A549 (cell line): ENCODE results near the gene PIGU. TPM values are rescaled to one million over a fixed set of nuclear protein-coding genes. Genes with fewer than 3 reads are reported as not detected.

Experiments
- ATAC-seq, 2 experiments: fragments of 200-7000 bp in 1 of 2; fragments of >200 bp in 1 of 2; cut with Nextera tagmentation in 1 of 2; cut with Tn5 transposase in 1 of 2; 3 replicates each; pipeline versions ENCODE4 v1.8.0 to v1.9.1; 2018 to 2020; ENCODE audit warnings: mild to moderate bottlenecking in 1 of 2, moderate library complexity in 1 of 2
- CTCF ChIA-PET: fragments of 300-600 bp; sonication (Branson Sonifier 250); formaldehyde crosslinking; extraction: SDS; loops from one replicate; lab custom pipeline; 2021; ENCODE audit warnings: antibody characterized with exemption, inconsistent platforms; lab: Yijun Ruan, JAX
- POLR2A ChIA-PET: fragments of 350-600 bp; formaldehyde crosslinking; extraction: SDS; loops from one replicate; lab custom pipeline; 2021; ENCODE audit warnings: antibody characterized with exemption, inconsistent platforms; lab: Yijun Ruan, JAX
- DNase-seq, 2 experiments: peaks; one replicate each; pipeline versions ENCODE4 v3.0.0 to v3.0.0-alpha.2; 2011 to 2016; ENCODE audit warnings: low read depth in 1 of 2, low spot score in 1 of 2
- FAIRE-seq: peaks from 2 replicates; lab custom pipeline; 2011; peaks lifted over from hg19 to GRCh38; lab: Jason Lieb, UNC
- H3K27ac ChIP-seq, 2 experiments: fragments of >200 bp; sonication (Bioruptor Twin); formaldehyde crosslinking; 3 replicates each; pipeline ENCODE4 v1.5.1; 2016 to 2017
- H3K4me1 ChIP-seq: fragments of >200 bp; sonication (Bioruptor Twin); formaldehyde crosslinking; 3 replicates; pipeline ENCODE4 v1.6.1; 2016
- H3K4me2 ChIP-seq: fragments of >200 bp; sonication (Bioruptor Twin); formaldehyde crosslinking; 3 replicates; pipeline ENCODE4 v1.6.1; 2016
- H3K4me3 ChIP-seq: fragments of >200 bp; sonication (Bioruptor Twin); formaldehyde crosslinking; 3 replicates; pipeline ENCODE4 v1.5.1; 2016
- H3K9me3 ChIP-seq: fragments of >200 bp; sonication (Bioruptor Twin); formaldehyde crosslinking; 3 replicates; pipeline ENCODE4 v1.6.1; 2016
- BHLHE40 ChIP-seq: IDR thresholded peaks from 2 replicates; pipeline ENCODE4 v1.6.1; 2012; ENCODE audit warnings: low read depth, low read length, inconsistent platforms
- CBX2 ChIP-seq: fragments of 200-600 bp; sonication (generic); IDR thresholded peaks from 2 replicates; pipeline ENCODE4 v1.6.1; 2016; ENCODE audit warnings: low read depth, mild to moderate bottlenecking, borderline replicate concordance
- CEBPB ChIP-seq, 2 experiments: fragments of >200 bp in 1 of 2; sonication (Bioruptor Twin) in 1 of 2; formaldehyde crosslinking in 1 of 2; IDR thresholded peaks; 2 replicates each; pipeline ENCODE4 v1.6.1; 2012 to 2016
- CHD2 ChIP-seq: fragments of 150-350 bp; IDR thresholded peaks from 2 replicates; pipeline ENCODE4 v1.6.1; 2014; ENCODE audit warnings: low read length; ENCODE audit not compliant: partially characterized antibody
- EHF ChIP-seq: fragments of 250-450 bp; sonication (Bioruptor Pico); IDR thresholded peaks from 2 replicates; pipeline ENCODE4 v1.5.0; 2020; ENCODE audit warnings: mild to moderate bottlenecking
- EHMT2 ChIP-seq: fragments of 200-600 bp; sonication (generic); IDR thresholded peaks from 2 replicates; pipeline ENCODE4 v1.6.1; 2016; ENCODE audit warnings: antibody characterized with exemption, low read depth, mild to moderate bottlenecking, moderate library complexity
- ESRRA ChIP-seq: fragments of 150-350 bp; IDR thresholded peaks from 2 replicates; pipeline ENCODE4 v1.6.1; 2014; ENCODE audit warnings: mild to moderate bottlenecking, low read length, borderline replicate concordance
- FOSB ChIP-seq: fragments of 250-450 bp; sonication (Bioruptor Pico); IDR thresholded peaks from 2 replicates; pipeline ENCODE4 v1.5.0; 2020; ENCODE audit warnings: mild to moderate bottlenecking, moderate library complexity
- FOXS1 ChIP-seq: fragments of 250-450 bp; sonication (Bioruptor Pico); IDR thresholded peaks from 2 replicates; pipeline ENCODE4 v1.5.0; 2020; ENCODE audit warnings: mild to moderate bottlenecking, moderate library complexity
- HDAC2 ChIP-seq: fragments of 200-600 bp; sonication (generic); IDR thresholded peaks from 2 replicates; pipeline ENCODE4 v1.6.1; 2016
- HOXB13 ChIP-seq: fragments of 250-450 bp; sonication (Bioruptor Pico); IDR thresholded peaks from 2 replicates; pipeline ENCODE4 v1.5.0; 2020; ENCODE audit warnings: low read depth, mild to moderate bottlenecking, moderate library complexity
- HOXB5 ChIP-seq: fragments of 250-450 bp; sonication (Bioruptor Pico); IDR thresholded peaks from 2 replicates; pipeline ENCODE4 v1.5.0; 2020; ENCODE audit warnings: mild to moderate bottlenecking, moderate library complexity
- JUNB ChIP-seq: fragments of >200 bp; sonication (Bioruptor Twin); formaldehyde crosslinking; IDR thresholded peaks from 2 replicates; pipeline ENCODE4 v1.6.1; 2016
- KDM1A ChIP-seq: fragments of 200-600 bp; sonication (generic); IDR thresholded peaks from 2 replicates; pipeline ENCODE4 v1.6.1; 2016; ENCODE audit warnings: low read depth, mild to moderate bottlenecking
- MAFK ChIP-seq: fragments of 450-650 bp; IDR thresholded peaks from 2 replicates; pipeline ENCODE4 v1.6.1; 2014; ENCODE audit not compliant: partially characterized antibody
- MAZ ChIP-seq: fragments of 150-350 bp; IDR thresholded peaks from 2 replicates; pipeline ENCODE4 v1.6.1; 2014; ENCODE audit warnings: antibody characterized with exemption, low read depth, low read length, borderline replicate concordance
- NFE2L2 ChIP-seq: fragments of 150-350 bp; conservative IDR thresholded peaks from 2 replicates; pipeline ENCODE4 v1.6.1; 2014; ENCODE audit warnings: low read length
- NR3C1 ChIP-seq: fragments of >200 bp; sonication (Bioruptor Twin); formaldehyde crosslinking; IDR thresholded peaks from 3 replicates; pipeline ENCODE4 v1.6.1; 2017
- PHF8 ChIP-seq: fragments of 200-600 bp; sonication (generic); IDR thresholded peaks from 2 replicates; pipeline ENCODE4 v1.6.1; 2016; ENCODE audit warnings: low read depth, mild to moderate bottlenecking, antibody characterized with exemption, moderate library complexity, borderline replicate concordance
- POLR2A ChIP-seq: IDR thresholded peaks from 2 replicates; pipeline ENCODE4 v1.6.1; 2012; ENCODE audit warnings: mild to moderate bottlenecking, low read length
- POLR2AphosphoS2 ChIP-seq: conservative IDR thresholded peaks from 2 replicates; pipeline ENCODE4 v1.6.1; 2012; ENCODE audit warnings: low read length, improper control_type of control experiment, inconsistent platforms
- RARB ChIP-seq: fragments of 250-450 bp; sonication (Bioruptor Pico); IDR thresholded peaks from 2 replicates; pipeline ENCODE4 v1.8.0; 2021; ENCODE audit warnings: mild to moderate bottlenecking, moderate library complexity
- RCOR1 ChIP-seq: fragments of 150-350 bp; IDR thresholded peaks from 2 replicates; pipeline ENCODE4 v1.6.1; 2014; ENCODE audit warnings: antibody characterized with exemption, low read length, low read depth
- SREBF2 ChIP-seq: fragments of 450-650 bp; IDR thresholded peaks from 2 replicates; pipeline ENCODE4 v1.6.1; 2014; ENCODE audit warnings: mild to moderate bottlenecking, moderate library complexity
- ZSCAN20 ChIP-seq: fragments of 250-450 bp; sonication (Bioruptor Pico); IDR thresholded peaks from 2 replicates; pipeline ENCODE4 v1.8.0; 2022; ENCODE audit warnings: mild to moderate bottlenecking, moderate library complexity
- WGBS: methylation state at CpG from one replicate; pipeline ENCODE4 v1.1.6; 2017; ENCODE audit errors: missing lambda C conversion rate; 5-methylcytosine and 5-hydroxymethylcytosine counted together
- polyA plus RNA-seq, 4 experiments: library from polyadenylated mRNA; depleted of rRNA in 3 of 4; stranded (reverse); fragments of >200 nt; fragmentation: RNase III in 1 of 4; extraction: RNeasy Plus Mini Kit Qiagen cat#74134 plus additional on column Dnase treatment in 1 of 4; gene quantifications; 2 replicates in 3 of 4; 3 replicates in 1 of 4; pipeline ENCODE4 v1.2.3, GENCODE V29; 2011 to 2017
- TF ChIP-seq, protein P1 (sequence below): IDR thresholded peaks from 2 replicates; pipeline ENCODE4 v1.6.1; 2012
- TF ChIP-seq, protein P2 (sequence below): fragments of 150-350 bp; IDR thresholded peaks from 2 replicates; pipeline ENCODE4 v1.6.1; 2014; ENCODE audit warnings: low read depth, mild to moderate bottlenecking, low read length
- TF ChIP-seq, protein P3 (sequence below): fragments of >200 bp; sonication (Bioruptor Twin); formaldehyde crosslinking; IDR thresholded peaks from 3 replicates; pipeline ENCODE4 v1.5.1; 2016
- TF ChIP-seq, protein P4 (sequence below): IDR thresholded peaks from 2 replicates; pipeline ENCODE4 v1.6.1; 2012; ENCODE audit warnings: low read depth, borderline replicate concordance
- TF ChIP-seq, protein P5 (sequence below): fragments of >200 bp; sonication (Bioruptor Twin); formaldehyde crosslinking; IDR thresholded peaks from 2 replicates; pipeline ENCODE4 v1.6.1; 2016
- TF ChIP-seq, protein P6 (sequence below): fragments of 250-450 bp; sonication (Bioruptor Pico); IDR thresholded peaks from 2 replicates; pipeline ENCODE4 v1.5.0; 2020; ENCODE audit warnings: low read depth, mild to moderate bottlenecking, moderate library complexity

PIGU gene
- polyA plus RNA-seq, 2 of the 4 experiments (the other 2 are of a cell fraction) = 27.8 to 103 TPM

DNA sequence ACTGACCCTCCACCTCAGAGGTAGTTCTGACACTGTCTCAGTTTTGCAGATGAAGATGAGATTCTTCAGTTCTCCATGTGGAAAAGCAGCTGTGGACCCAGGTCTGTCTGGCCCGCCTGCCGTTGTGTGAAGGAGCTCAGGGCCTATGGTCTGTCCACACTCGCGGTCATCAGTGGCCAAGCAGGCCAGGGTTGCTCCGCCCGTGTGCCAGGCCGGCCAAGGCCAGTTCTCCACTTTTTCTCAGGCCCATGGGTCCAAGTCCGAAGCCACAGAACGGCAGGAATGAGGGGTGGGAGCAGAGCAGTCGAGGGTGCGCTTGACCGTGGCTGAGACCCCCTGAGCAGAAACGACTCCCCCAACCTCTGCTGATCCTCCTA lies 127.0 kb downstream of the PIGU start:
- WGBS = 88% methylated on average over 8 of the region's 13 CpGs
- DNase-seq = no peak
- peaks cover 12% of the 10 kb centered on the region for H3K4me1 ChIP-seq
- no peak for FAIRE-seq
- POLR2A ChIA-PET = no interaction called here
- no peak overlapping the region for H3K27ac ChIP-seq
- H3K4me2 ChIP-seq = no peak overlapping the region
- no peak for TF ChIP-seq ESRRA
- no peak for TF ChIP-seq CEBPB (IDR thresholded peaks at IDR 0.05)
- TF ChIP-seq EHMT2 = no peak
- TF ChIP-seq POLR2A = no peak
- no peak for TF ChIP-seq SREBF2
- TF ChIP-seq FOSB = no peak
- no peak for TF ChIP-seq BHLHE40
- no peak for TF ChIP-seq RARB (CRISPR knock-in tag)
- TF ChIP-seq, protein P1, sequence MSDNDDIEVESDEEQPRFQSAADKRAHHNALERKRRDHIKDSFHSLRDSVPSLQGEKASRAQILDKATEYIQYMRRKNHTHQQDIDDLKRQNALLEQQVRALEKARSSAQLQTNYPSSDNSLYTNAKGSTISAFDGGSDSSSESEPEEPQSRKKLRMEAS = no peak
- no peak for TF ChIP-seq HOXB5 (CRISPR knock-in tag)
- no peak for TF ChIP-seq MAZ
- TF ChIP-seq, protein P2, sequence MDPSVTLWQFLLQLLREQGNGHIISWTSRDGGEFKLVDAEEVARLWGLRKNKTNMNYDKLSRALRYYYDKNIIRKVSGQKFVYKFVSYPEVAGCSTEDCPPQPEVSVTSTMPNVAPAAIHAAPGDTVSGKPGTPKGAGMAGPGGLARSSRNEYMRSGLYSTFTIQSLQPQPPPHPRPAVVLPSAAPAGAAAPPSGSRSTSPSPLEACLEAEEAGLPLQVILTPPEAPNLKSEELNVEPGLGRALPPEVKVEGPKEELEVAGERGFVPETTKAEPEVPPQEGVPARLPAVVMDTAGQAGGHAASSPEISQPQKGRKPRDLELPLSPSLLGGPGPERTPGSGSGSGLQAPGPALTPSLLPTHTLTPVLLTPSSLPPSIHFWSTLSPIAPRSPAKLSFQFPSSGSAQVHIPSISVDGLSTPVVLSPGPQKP = no peak
- no peak for TF ChIP-seq EHF (CRISPR knock-in tag)
- TF ChIP-seq, protein P3, sequence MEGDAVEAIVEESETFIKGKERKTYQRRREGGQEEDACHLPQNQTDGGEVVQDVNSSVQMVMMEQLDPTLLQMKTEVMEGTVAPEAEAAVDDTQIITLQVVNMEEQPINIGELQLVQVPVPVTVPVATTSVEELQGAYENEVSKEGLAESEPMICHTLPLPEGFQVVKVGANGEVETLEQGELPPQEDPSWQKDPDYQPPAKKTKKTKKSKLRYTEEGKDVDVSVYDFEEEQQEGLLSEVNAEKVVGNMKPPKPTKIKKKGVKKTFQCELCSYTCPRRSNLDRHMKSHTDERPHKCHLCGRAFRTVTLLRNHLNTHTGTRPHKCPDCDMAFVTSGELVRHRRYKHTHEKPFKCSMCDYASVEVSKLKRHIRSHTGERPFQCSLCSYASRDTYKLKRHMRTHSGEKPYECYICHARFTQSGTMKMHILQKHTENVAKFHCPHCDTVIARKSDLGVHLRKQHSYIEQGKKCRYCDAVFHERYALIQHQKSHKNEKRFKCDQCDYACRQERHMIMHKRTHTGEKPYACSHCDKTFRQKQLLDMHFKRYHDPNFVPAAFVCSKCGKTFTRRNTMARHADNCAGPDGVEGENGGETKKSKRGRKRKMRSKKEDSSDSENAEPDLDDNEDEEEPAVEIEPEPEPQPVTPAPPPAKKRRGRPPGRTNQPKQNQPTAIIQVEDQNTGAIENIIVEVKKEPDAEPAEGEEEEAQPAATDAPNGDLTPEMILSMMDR = no peak
- TF ChIP-seq KDM1A = no peak
- no peak for TF ChIP-seq CHD2
- no peak for TF ChIP-seq NFE2L2
- TF ChIP-seq, all 56 proteins: peak for 0
- Histone ChIP-seq H3K4me3 (no peak overlapping the region), H3K9me3 (no peaks in the 10 kb centered on the region)
- no peak; a peak in 1 of 6 replicates for ATAC-seq
- CTCF ChIA-PET = interaction anchor here (3.4 kb wide), 1 partner anchor 12 kb away, joined by 26 read pairs; no protein-coding TSS in a partner anchor

DNA sequence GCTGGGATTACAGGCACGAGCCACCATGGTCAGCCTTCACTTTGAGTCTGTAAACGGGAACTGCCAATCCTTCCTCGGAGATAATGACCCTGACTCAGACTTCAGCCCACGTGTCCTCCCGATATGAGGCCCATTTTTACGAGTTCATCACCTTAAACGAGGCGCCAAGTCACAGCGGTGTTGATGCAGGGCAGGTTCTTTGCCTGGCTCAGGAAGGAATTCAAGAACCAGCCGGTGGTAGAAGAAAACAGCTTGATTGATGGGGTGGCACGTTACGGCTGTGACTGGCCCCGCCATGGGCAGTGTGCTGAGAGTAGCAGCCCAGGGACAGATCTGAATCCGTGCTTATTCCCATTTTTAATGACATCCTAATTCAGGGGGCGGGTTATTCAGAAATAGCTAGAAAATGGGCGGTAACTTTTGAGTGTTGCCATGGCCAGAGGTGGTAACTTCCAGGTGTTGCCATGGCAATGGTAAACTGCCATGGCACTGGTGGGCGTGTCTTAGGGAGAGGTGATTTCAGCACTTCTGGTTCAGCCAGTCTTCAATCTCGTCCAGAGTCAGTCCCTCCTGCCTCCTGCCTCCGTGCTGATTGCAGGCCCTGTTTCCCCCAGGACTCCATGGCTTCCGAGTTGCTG lies 127.5 kb downstream of the PIGU start:
- no peak for FAIRE-seq
- POLR2A ChIA-PET = no interaction called here
- no peak overlapping the region for H3K4me2 ChIP-seq

More for the DNA sequence above, 127.5 kb downstream of the PIGU start:
- Histone ChIP-seq H3K27ac (no peak overlapping the region), H3K4me1 (peaks cover 12% of the 10 kb centered on the region), H3K4me3 (no peak overlapping the region)
- CTCF ChIA-PET = interaction anchor here (0.8 to 3.4 kb wide), 2 partner anchors 12 to 131 kb away, joined by 3 to 26 read pairs; no protein-coding TSS in a partner anchor
- ATAC-seq = peak; percentile 37 to 54; a peak in 4 of 6 replicates
- no peak for TF ChIP-seq MAFK
- no peak for TF ChIP-seq ZSCAN20 (CRISPR knock-in tag)
- TF ChIP-seq CEBPB (IDR thresholded peaks at IDR 0.05) = no peak
- no peak for TF ChIP-seq POLR2AphosphoS2
- no peak for TF ChIP-seq CBX2
- TF ChIP-seq JUNB = no peak
- TF ChIP-seq POLR2A = no peak
- no peak for TF ChIP-seq FOXS1 (CRISPR knock-in tag)
- TF ChIP-seq, protein P4, sequence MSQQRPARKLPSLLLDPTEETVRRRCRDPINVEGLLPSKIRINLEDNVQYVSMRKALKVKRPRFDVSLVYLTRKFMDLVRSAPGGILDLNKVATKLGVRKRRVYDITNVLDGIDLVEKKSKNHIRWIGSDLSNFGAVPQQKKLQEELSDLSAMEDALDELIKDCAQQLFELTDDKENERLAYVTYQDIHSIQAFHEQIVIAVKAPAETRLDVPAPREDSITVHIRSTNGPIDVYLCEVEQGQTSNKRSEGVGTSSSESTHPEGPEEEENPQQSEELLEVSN = no peak
- TF ChIP-seq, protein P5, sequence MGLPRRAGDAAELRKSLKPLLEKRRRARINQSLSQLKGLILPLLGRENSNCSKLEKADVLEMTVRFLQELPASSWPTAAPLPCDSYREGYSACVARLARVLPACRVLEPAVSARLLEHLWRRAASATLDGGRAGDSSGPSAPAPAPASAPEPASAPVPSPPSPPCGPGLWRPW = no peak
- no peak for TF ChIP-seq PHF8
- no peak for TF ChIP-seq NR3C1
- TF ChIP-seq RCOR1 = no peak
- TF ChIP-seq MAZ = no peak
- TF ChIP-seq HOXB13 (CRISPR knock-in tag) = no peak
- TF ChIP-seq KDM1A = no peak
- no peak for TF ChIP-seq HDAC2
- no peak for TF ChIP-seq EHF (CRISPR knock-in tag)
- TF ChIP-seq, protein P6, sequence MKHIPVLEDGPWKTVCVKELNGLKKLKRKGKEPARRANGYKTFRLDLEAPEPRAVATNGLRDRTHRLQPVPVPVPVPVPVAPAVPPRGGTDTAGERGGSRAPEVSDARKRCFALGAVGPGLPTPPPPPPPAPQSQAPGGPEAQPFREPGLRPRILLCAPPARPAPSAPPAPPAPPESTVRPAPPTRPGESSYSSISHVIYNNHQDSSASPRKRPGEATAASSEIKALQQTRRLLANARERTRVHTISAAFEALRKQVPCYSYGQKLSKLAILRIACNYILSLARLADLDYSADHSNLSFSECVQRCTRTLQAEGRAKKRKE (CRISPR knock-in tag) = no peak
- TF ChIP-seq, all 56 proteins: peak for 0
- 84% methylated on average over 20 of the region's 20 CpGs for WGBS
- no peaks in the 10 kb centered on the region for H3K9me3 ChIP-seq
- peak in 1 of 2 experiments; percentile 65 for DNase-seq
